ENCODE results near the gene RBM23. TPM values are rescaled to one million over a fixed set of nuclear protein-coding genes. Genes with fewer than 3 reads are reported as not detected.
"Not testable (repeated sequence)": the region's sequence is repeated elsewhere in the genome, so short reads cannot be mapped to it uniquely, and the experiment has no call there.

Gene RBM23
- total RNA-seq, 4 donors from 2014 or later, result 52.7 to 229 (median 102) TPM

- intact Hi-C loops (cut with DNase I), result loop anchor here (10.0 kb wide), 1 partner anchor 394 kb away; no protein-coding TSS in a partner anchor
- DNase-seq (ENCODE audit: extremely low spot score), result no peak
- Histone ChIP-seq H3K4me1 (peaks cover 23 to 37% (median 32%) of the 10 kb centered on the region in 4 donors), H3K9me3 (no peaks in the 10 kb centered on the region), H3K36me3 (peaks cover 39 to 65% (median 52%) of the 10 kb centered on the region in 4 donors), H3K27me3 (no peaks in the 10 kb centered on the region), H3K27ac (replicated peaks in 1 of 4) (peak overlapping the region in 1 of 4 donors; percentile 94), H3K4me3 (no peak overlapping the region)
- no peak for TF ChIP-seq POLR2A (IDR thresholded peaks at IDR 0.05; ENCODE audit: low read depth)
- TF ChIP-seq EP300 (IDR thresholded peaks at IDR 0.05), result no peak
- TF ChIP-seq POLR2AphosphoS5 (IDR thresholded peaks at IDR 0.05), result no peak
- no peak for TF ChIP-seq CTCF (IDR thresholded peaks at IDR 0.05)
- 90% methylated on average over 6 of the region's 6 CpGs for WGBS
These were observed 1.7 kb upstream of the RBM23 start for GRCh38 chr14:22920697-22921096.

- peak overlapping the region; percentile 61 to 84 (median 75) for H3K4me3 ChIP-seq
- H3K9me3 ChIP-seq, result no peaks in the 10 kb centered on the region
- H3K4me1 ChIP-seq, result peaks cover 23 to 45% (median 43%) of the 10 kb centered on the region in 4 donors
- TF ChIP-seq EP300 (IDR thresholded peaks at IDR 0.05) (no peak), CTCF (IDR thresholded peaks at IDR 0.05) (no peak), POLR2AphosphoS5 (IDR thresholded peaks at IDR 0.05) (no peak), POLR2A (IDR thresholded peaks at IDR 0.05; ENCODE audit: low read depth) (no peak)
- WGBS, result 25% methylated on average over 4 of the region's 10 CpGs
- peak overlapping the region; percentile 87 to 96 (median 95) for H3K27ac ChIP-seq (replicated peaks in 1 of 4)
- H3K36me3 ChIP-seq, result peaks cover 31 to 62% (median 42%) of the 10 kb centered on the region in 4 donors
- no peaks in the 10 kb centered on the region for H3K27me3 ChIP-seq
- DNase-seq (ENCODE audit: extremely low spot score), result no peak
- intact Hi-C loops (cut with DNase I), result no loop called here
These were observed 612 bp upstream of the RBM23 start for GRCh38 chr14:22919601-22919921.

- Histone ChIP-seq H3K36me3 (peaks cover 5 to 47% (median 11%) of the 10 kb centered on the region in 4 donors), H3K27me3 (no peaks in the 10 kb centered on the region), H3K27ac (replicated peaks in 1 of 4) (peak overlapping the region in 3 of 4 donors; percentile 4 to 96 (median 45)), H3K4me3 (no peak overlapping the region), H3K4me1 (peaks cover 23 to 60% (median 53%) of the 10 kb centered on the region in 4 donors), H3K9me3 (no peaks in the 10 kb centered on the region)
- intact Hi-C loops (cut with DNase I), result no loop called here
- TF ChIP-seq POLR2AphosphoS5 (IDR thresholded peaks at IDR 0.05) (peak in 1 of 2 donors; percentile 10), EP300 (IDR thresholded peaks at IDR 0.05) (no peak)
- 79% methylated on average over 8 of the region's 8 CpGs for WGBS
- no peak for DNase-seq (ENCODE audit: extremely low spot score)
These were observed 2.9 kb downstream of the RBM23 start for GRCh38 chr14:22915886-22916521.

GRCh38 chr14:22914836-22915235, 4.1 kb downstream of the RBM23 start:
- intact Hi-C loops (cut with DNase I), result loop anchor here (5.0 kb wide), 1 partner anchor 38 kb away; no protein-coding TSS in a partner anchor
- DNase-seq (ENCODE audit: extremely low spot score); H3K4me3 ChIP-seq; H3K27ac ChIP-seq (replicated peaks in 1 of 4); H3K9me3 ChIP-seq; H3K27me3 ChIP-seq: not testable (repeated sequence)
- H3K36me3 ChIP-seq, result peaks cover 4 to 46% (median 13%) of the 10 kb centered on the region in 4 donors
- WGBS, result 85% methylated on average over 4 of the region's 4 CpGs
- H3K4me1 ChIP-seq, result peaks cover 23 to 66% (median 60%) of the 10 kb centered on the region in 4 donors

- H3K4me3 ChIP-seq, result no peak overlapping the region
- peaks cover 2 to 40% (median 34%) of the 10 kb centered on the region in 4 donors for H3K4me1 ChIP-seq
- no peaks in the 10 kb centered on the region for H3K27me3 ChIP-seq
- TF ChIP-seq POLR2A (IDR thresholded peaks at IDR 0.05; ENCODE audit: low read depth) (no peak), CTCF (IDR thresholded peaks at IDR 0.05) (no peak), EP300 (IDR thresholded peaks at IDR 0.05) (no peak), POLR2AphosphoS5 (IDR thresholded peaks at IDR 0.05) (no peak)
- WGBS, result 89% methylated on average over 5 of the region's 5 CpGs
- H3K9me3 ChIP-seq, result no peaks in the 10 kb centered on the region
- peaks cover 41 to 77% (median 51%) of the 10 kb centered on the region in 4 donors for H3K36me3 ChIP-seq
- no peak overlapping the region for H3K27ac ChIP-seq (replicated peaks in 1 of 4)
- DNase-seq (ENCODE audit: extremely low spot score), result no peak
- intact Hi-C loops (cut with DNase I), result loop anchor here (5.0 kb wide), 1 partner anchor 34 kb away; no protein-coding TSS in a partner anchor
These were observed 8.0 kb downstream of the RBM23 start for GRCh38 chr14:22910916-22911315.
